Chondrocyte (in vitro differentiated cells): Measurements from ENCODE around the gene ZBTB1. TPM values are rescaled to one million over a fixed set of nuclear protein-coding genes. Genes with fewer than 3 reads are reported as not detected.

Experiments used
- DNase-seq: peaks from one replicate; pipeline ENCODE4 v3.0.0; 2021; ENCODE audit warnings: mixed read lengths, low spot score
- H3K27ac Mint-ChIP-seq: one replicate; pipeline ENCODE4 v1.8.0; 2021; ENCODE audit warnings: mild to moderate bottlenecking, moderate library complexity, mixed read lengths; ENCODE audit not compliant: unreplicated experiment
- H3K27me3 Mint-ChIP-seq: 2 replicates; pipeline ENCODE4 v1.8.0; 2021; ENCODE audit warnings: low read depth, mixed read lengths
- H3K36me3 Mint-ChIP-seq: 2 replicates; pipeline ENCODE4 v1.8.0; 2021; ENCODE audit warnings: low read depth, mixed read lengths
- H3K4me1 Mint-ChIP-seq: 2 replicates; pipeline ENCODE4 v1.8.0; 2021; ENCODE audit warnings: low read depth, mild to moderate bottlenecking, mixed read lengths
- H3K4me3 Mint-ChIP-seq: one replicate; pipeline ENCODE4 v1.8.0; 2021; ENCODE audit warnings: mild to moderate bottlenecking, moderate library complexity, mixed read lengths; ENCODE audit not compliant: unreplicated experiment
- H3K9me3 Mint-ChIP-seq: 2 replicates; pipeline ENCODE4 v1.8.0; 2021; ENCODE audit warnings: low read depth, mixed read lengths
- CTCF ChIP-seq: fragments of 200-600 bp; sonication (generic); IDR thresholded peaks from 2 replicates; pipeline ENCODE4 v1.5.0; 2021; ENCODE audit warnings: antibody characterized with exemption, mild to moderate bottlenecking, moderate library complexity
- total RNA-seq: library from RNA; stranded (reverse); gene quantifications from 3 replicates; pipeline ENCODE4 v1.2.1, GENCODE V29; 2021

ZBTB1 gene
- total RNA-seq, 1 donor from 2014 or later, result 49.3 TPM

- Mint-ChIP-seq H3K27ac (no peak overlapping the region), H3K4me3 (no peak overlapping the region), H3K9me3 (no peaks in the 10 kb centered on the region), H3K4me1 (peaks cover 12% of the 10 kb centered on the region), H3K27me3 (no peaks in the 10 kb centered on the region), H3K36me3 (peaks cover 8% of the 10 kb centered on the region)
- DNase-seq, result no peak
- no peak for TF ChIP-seq CTCF
Observed at GRCh38 chr14:64463873-64464272, 40.7 kb upstream of the ZBTB1 start.

DNA sequence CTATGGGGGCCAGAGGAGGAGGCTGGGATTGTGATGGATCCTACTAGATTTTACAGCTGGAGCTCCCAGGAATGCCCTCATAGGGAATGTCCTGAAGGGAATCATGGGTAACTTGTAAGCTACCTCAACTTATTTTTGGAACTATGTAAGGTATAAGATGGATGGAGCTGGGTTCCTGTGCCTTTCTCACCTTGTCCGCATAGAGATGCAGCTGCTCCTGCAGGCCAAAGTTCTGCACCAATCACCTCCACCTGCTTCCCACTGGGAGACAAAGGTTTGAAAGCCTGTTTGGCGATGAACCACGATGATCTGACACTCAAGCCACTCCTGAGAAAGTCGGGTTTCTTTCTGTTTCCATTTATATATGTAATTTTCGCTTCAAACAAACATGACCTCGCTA is 39.9 kb upstream of the ZBTB1 start:
- Mint-ChIP-seq H3K9me3 (no peaks in the 10 kb centered on the region), H3K36me3 (peaks cover 2% of the 10 kb centered on the region), H3K27ac (peak overlapping the region; percentile 37), H3K4me1 (peaks cover 12% of the 10 kb centered on the region), H3K4me3 (peak overlapping the region; percentile 72), H3K27me3 (no peaks in the 10 kb centered on the region)
- TF ChIP-seq CTCF, result no peak
- no peak for DNase-seq

GRCh38 chr14:64465191-64465822 is 39.3 kb upstream of the ZBTB1 start, which contains the start of gene AKAP5:
Gene AKAP5 (plus strand): TSS chr14:64465499. CDS start chr14:64468395, 2,896 bp downstream.
- Mint-ChIP-seq H3K4me3 (peak within 1 kb of the TSS; percentile 72), H3K4me1 (peaks cover 12% of the 10 kb centered on the region), H3K27me3 (no peaks in the 10 kb centered on the region), H3K27ac (peak within 1 kb of the TSS; percentile 37), H3K9me3 (no peaks in the 10 kb centered on the region), H3K36me3 (peaks cover 2% of the 10 kb centered on the region)
- DNase-seq, result no peak
- TF ChIP-seq CTCF, result no peak

DNA sequence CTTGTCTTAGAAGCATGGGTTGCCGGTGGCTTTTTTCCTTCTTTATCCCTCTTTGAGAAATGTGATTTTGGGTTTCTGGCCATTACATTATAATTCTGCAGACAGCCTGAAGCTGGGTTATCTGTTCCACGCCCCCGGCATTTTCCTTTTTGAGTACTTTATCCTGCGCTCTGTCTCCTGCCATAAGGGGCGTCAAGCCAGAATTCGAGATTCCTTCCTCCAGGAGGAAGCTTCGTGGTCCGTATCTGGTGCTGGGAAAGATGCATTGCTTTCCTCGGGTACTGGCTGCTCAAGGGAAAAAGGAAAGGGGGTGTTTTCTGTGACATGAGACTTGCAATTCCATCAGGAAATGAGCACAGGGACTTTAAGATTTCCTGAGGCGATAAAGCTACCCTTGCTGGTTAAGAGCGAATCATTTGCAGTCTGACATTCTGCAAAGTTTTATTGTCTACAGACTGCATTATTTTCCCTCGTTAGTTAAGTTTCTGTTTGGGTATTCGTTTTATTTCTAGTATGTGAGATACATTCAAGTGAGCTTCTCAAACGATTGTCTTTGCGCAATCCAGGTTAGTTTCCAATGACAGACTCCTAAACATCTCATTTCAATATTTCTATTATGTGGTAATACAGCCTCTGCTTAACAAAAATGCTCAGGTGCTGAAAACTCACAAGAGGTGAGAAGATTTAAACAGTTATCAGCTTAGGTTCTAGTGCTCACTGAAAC is 38.6 kb upstream of the ZBTB1 start:
- peak; percentile 72 for TF ChIP-seq CTCF
- Mint-ChIP-seq H3K27ac (peak overlapping the region; percentile 15), H3K4me1 (peaks cover 12% of the 10 kb centered on the region), H3K27me3 (no peaks in the 10 kb centered on the region), H3K9me3 (no peaks in the 10 kb centered on the region), H3K4me3 (peak overlapping the region; percentile 71), H3K36me3 (peaks cover under 1% of the 10 kb centered on the region)
- no peak for DNase-seq

GRCh38 chr14:64467101-64467500 is 37.5 kb upstream of the ZBTB1 start:
- no peak for TF ChIP-seq CTCF
- H3K36me3 Mint-ChIP-seq, result no peaks in the 10 kb centered on the region
- no peaks in the 10 kb centered on the region for H3K9me3 Mint-ChIP-seq
- DNase-seq, result no peak
- H3K4me1 Mint-ChIP-seq, result peaks cover 14% of the 10 kb centered on the region
- no peak overlapping the region for H3K4me3 Mint-ChIP-seq
- H3K27me3 Mint-ChIP-seq, result no peaks in the 10 kb centered on the region
- no peak overlapping the region for H3K27ac Mint-ChIP-seq
